MM.1S (cell line): ENCODE data around the gene ETHE1.

Source experiments
- DNase-seq: peaks from one replicate; pipeline ENCODE4 v3.0.0-alpha.2; 2015
- H2AFZ ChIP-seq: fragments of 300-600 bp; sonication (generic); 2 replicates; pipeline ENCODE4 v1.6.0; 2016; ENCODE audit warnings: antibody characterized with exemption, low read length
- H3F3A ChIP-seq: fragments of 300-600 bp; sonication (generic); 2 replicates; pipeline ENCODE4 v1.6.1; 2016; ENCODE audit warnings: mild to moderate bottlenecking, antibody characterized with exemption, low read length, moderate library complexity, mixed read lengths; ENCODE audit not compliant: insufficient read depth
- H3K27ac ChIP-seq: fragments of 300-600 bp; sonication (generic); 2 replicates; pipeline ENCODE4 v1.5.1; 2016; ENCODE audit warnings: mild to moderate bottlenecking, low read length
- H3K27me3 ChIP-seq: fragments of 300-600 bp; sonication (generic); replicated peaks from 2 replicates; pipeline ENCODE4 v1.6.0; 2016; ENCODE audit warnings: low read length; ENCODE audit not compliant: insufficient read depth
- H3K36me3 ChIP-seq: fragments of 300-600 bp; sonication (generic); replicated peaks from 2 replicates; pipeline ENCODE4 v1.6.1; 2016; ENCODE audit warnings: mild to moderate bottlenecking, low read length, mixed read lengths; ENCODE audit not compliant: insufficient read depth
- H3K4me1 ChIP-seq: fragments of 300-600 bp; sonication (generic); 2 replicates; pipeline ENCODE4 v1.6.1; 2016; ENCODE audit warnings: low read length, mixed read lengths
- H3K4me2 ChIP-seq: fragments of 300-600 bp; sonication (generic); 2 replicates; pipeline ENCODE4 v1.6.0; 2016; ENCODE audit warnings: low read depth, low read length
- H3K4me3 ChIP-seq: fragments of 300-600 bp; sonication (generic); 2 replicates; pipeline ENCODE4 v1.5.1; 2016; ENCODE audit warnings: low read length, mixed read lengths
- H3K79me2 ChIP-seq: fragments of 300-600 bp; sonication (generic); 2 replicates; pipeline ENCODE4 v1.6.1; 2016; ENCODE audit warnings: mixed run types, low read length, mixed read lengths
- H3K9ac ChIP-seq: fragments of 300-600 bp; sonication (generic); 2 replicates; pipeline ENCODE4 v1.6.1; 2016; ENCODE audit warnings: low read length, mixed read lengths
- H3K9me2 ChIP-seq: fragments of 300-600 bp; sonication (generic); replicated peaks from 2 replicates; pipeline ENCODE4 v1.6.1; 2016; ENCODE audit warnings: mild to moderate bottlenecking, low read length, mixed read lengths; ENCODE audit not compliant: insufficient read depth
- H3K9me3 ChIP-seq: fragments of 300-600 bp; sonication (generic); replicated peaks from 2 replicates; pipeline ENCODE4 v1.6.1; 2016; ENCODE audit warnings: mild to moderate bottlenecking, low read length, mixed read lengths; ENCODE audit not compliant: insufficient read depth
- H4K20me1 ChIP-seq: fragments of 300-600 bp; sonication (generic); 2 replicates; pipeline ENCODE4 v1.6.1; 2016; ENCODE audit warnings: mild to moderate bottlenecking, low read length, moderate library complexity, mixed read lengths; ENCODE audit not compliant: insufficient read depth
- CTCF ChIP-seq: fragments of 300-600 bp; sonication (generic); IDR thresholded peaks from 2 replicates; pipeline ENCODE4 v1.5.1; 2016; ENCODE audit warnings: antibody characterized with exemption, low read length, mixed read lengths
- EZH2 ChIP-seq: fragments of 300-600 bp; sonication (generic); optimal IDR thresholded peaks from 2 replicates; pipeline ENCODE3; 2017; ENCODE audit warnings: low read depth, mild to moderate bottlenecking, antibody characterized with exemption, low read length, mixed read lengths
- EZH2phosphoT487 ChIP-seq: fragments of 300-600 bp; sonication (generic); IDR thresholded peaks from 2 replicates; pipeline ENCODE4 v1.6.1; 2018; ENCODE audit warnings: antibody characterized with exemption, low read length

The ETHE1 gene

GRCh38 chr19:43546581-43546980 is 19.6 kb upstream of the ETHE1 start:
- Histone ChIP-seq H3K27me3 (no peaks in the 10 kb centered on the region), H3K4me2 (no peak overlapping the region), H3K79me2 (no peaks in the 10 kb centered on the region), H3K9ac (no peak overlapping the region), H3K4me3 (no peak overlapping the region), H2AFZ (no peak overlapping the region), H3K9me3 (no peaks in the 10 kb centered on the region), H3K4me1 (no peaks in the 10 kb centered on the region), H4K20me1 (no peaks in the 10 kb centered on the region), H3F3A (no peaks in the 10 kb centered on the region), H3K36me3 (no peaks in the 10 kb centered on the region), H3K9me2 (no peaks in the 10 kb centered on the region), H3K27ac (no peak overlapping the region)
- no peak for TF ChIP-seq EZH2
- TF ChIP-seq EZH2phosphoT487 = no peak
- TF ChIP-seq CTCF = no peak
- no peak for DNase-seq

DNA sequence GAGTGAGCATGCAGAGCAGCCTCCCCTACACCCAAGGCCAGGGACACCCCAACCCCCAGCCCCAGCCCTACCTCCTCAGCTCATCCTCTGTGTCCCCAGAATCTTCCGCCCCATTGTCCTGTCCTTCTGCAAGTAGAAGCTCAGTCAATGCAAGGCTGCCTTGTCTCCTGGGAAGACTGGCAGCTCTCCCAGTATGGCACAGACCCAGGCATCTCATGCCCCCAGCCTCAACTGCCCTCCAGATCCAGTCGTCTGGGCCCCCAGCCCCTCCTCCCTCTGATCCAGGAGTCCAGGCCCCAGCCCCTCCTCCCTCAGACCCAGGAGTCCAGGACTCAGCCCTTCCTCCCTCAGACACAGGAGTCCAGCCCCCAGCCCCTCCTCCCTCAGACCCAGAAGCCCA is 19.0 kb upstream of the ETHE1 start:
- H3K27ac ChIP-seq = no peak overlapping the region
- H3K36me3 ChIP-seq = no peaks in the 10 kb centered on the region
- H3F3A ChIP-seq = no peaks in the 10 kb centered on the region
- H3K9me2 ChIP-seq = no peaks in the 10 kb centered on the region
- H3K79me2 ChIP-seq = no peaks in the 10 kb centered on the region
- H3K4me2 ChIP-seq = no peak overlapping the region
- no peak for DNase-seq
- no peak overlapping the region for H3K9ac ChIP-seq
- no peak overlapping the region for H3K4me3 ChIP-seq
- no peaks in the 10 kb centered on the region for H3K4me1 ChIP-seq
- H3K9me3 ChIP-seq = no peaks in the 10 kb centered on the region
- no peaks in the 10 kb centered on the region for H4K20me1 ChIP-seq
- TF ChIP-seq EZH2phosphoT487 (no peak), CTCF (no peak), EZH2 (no peak)
- H3K27me3 ChIP-seq = no peaks in the 10 kb centered on the region
- H2AFZ ChIP-seq = no peak overlapping the region

DNA sequence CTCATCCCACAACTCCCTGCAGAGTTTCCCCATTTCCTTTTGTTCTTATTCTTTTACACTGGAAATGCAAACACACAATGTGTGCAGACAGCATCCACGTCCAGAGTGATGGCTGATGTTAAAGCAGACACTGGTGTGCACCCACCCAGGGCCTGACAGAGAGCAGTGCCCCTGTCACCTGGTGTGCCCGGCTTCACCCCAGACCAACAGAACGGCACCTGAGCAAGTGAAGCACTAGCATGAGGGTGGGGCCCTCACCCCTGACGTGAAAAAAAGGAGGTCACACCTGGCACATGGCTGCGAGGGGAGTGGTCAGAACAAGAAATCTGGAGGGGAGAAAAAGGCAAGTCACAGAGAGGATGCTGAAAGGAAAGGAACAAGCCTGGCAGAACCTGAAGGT is 18.3 kb upstream of the ETHE1 start:
- H3K79me2 ChIP-seq = no peaks in the 10 kb centered on the region
- H3K9me2 ChIP-seq = no peaks in the 10 kb centered on the region
- no peaks in the 10 kb centered on the region for H3K9me3 ChIP-seq
- no peaks in the 10 kb centered on the region for H3K36me3 ChIP-seq
- no peaks in the 10 kb centered on the region for H4K20me1 ChIP-seq
- no peak overlapping the region for H3K4me2 ChIP-seq
- no peak overlapping the region for H2AFZ ChIP-seq
- no peak overlapping the region for H3K9ac ChIP-seq
- no peaks in the 10 kb centered on the region for H3K4me1 ChIP-seq
- no peaks in the 10 kb centered on the region for H3F3A ChIP-seq
- no peak overlapping the region for H3K4me3 ChIP-seq
- no peak for TF ChIP-seq CTCF
- TF ChIP-seq EZH2 = no peak
- no peak for TF ChIP-seq EZH2phosphoT487
- DNase-seq = no peak
- H3K27ac ChIP-seq = no peak overlapping the region
- H3K27me3 ChIP-seq = no peaks in the 10 kb centered on the region
